Vagina (tissue), 2 donors: ENCODE measurements around the gene PLEKHM3.

Experiments
- CTCF ChIP-seq, 3 experiments: fragments of 450-650 bp in 2 of 3; fragments of 200-600 bp in 1 of 3; sonication (generic) in 1 of 3; IDR thresholded peaks; one replicate each; pipeline ENCODE4 v1.5.1; 2017 to 2019; ENCODE audit warnings: antibody characterized with exemption in 3 of 3, mild to moderate bottlenecking in 2 of 3, moderate library complexity in 2 of 3
- POLR2AphosphoS5 ChIP-seq, 2 donors: sonication (generic); formaldehyde crosslinking; IDR thresholded peaks; one replicate each; pipeline ENCODE4 v1.9.0; 2017; ENCODE audit warnings: antibody characterized with exemption in 2 of 2, mild to moderate bottlenecking in 2 of 2, low read depth in 1 of 2; ENCODE audit not compliant: insufficient read depth in 1 of 2

- TF ChIP-seq CTCF (IDR thresholded peaks at IDR 0.05), result peak; percentile 34 to 62 (median 61)
- TF ChIP-seq POLR2AphosphoS5 (IDR thresholded peaks at IDR 0.05; ENCODE audit: insufficient read depth in 1 of 2, low read depth in 1 of 2), result peak in 1 of 2 donors; percentile 12
Measured at GRCh38 chr2:208040199-208041171, 15.2 kb upstream of the PLEKHM3 start.
